Mucosa of rectum (tissue), 2 donors: ENCODE data around the gene ATXN1.

ENCODE experiments used
- H3K27ac ChIP-seq, 2 donors: one replicate each; pipeline ENCODE4 v1.7.0; 2013; ENCODE audit warnings: inconsistent platforms in 2 of 2, low read depth in 2 of 2, low read length in 2 of 2
- H3K27me3 ChIP-seq, 2 donors: one replicate each; pipeline ENCODE4 v1.7.0; 2013; ENCODE audit warnings: low read length in 2 of 2; ENCODE audit not compliant: control insufficient read depth in 2 of 2, insufficient read depth in 2 of 2
- H3K36me3 ChIP-seq, 2 donors: one replicate each; pipeline ENCODE4 v1.7.0; 2013; ENCODE audit warnings: low read length in 2 of 2; ENCODE audit not compliant: control insufficient read depth in 2 of 2, insufficient read depth in 2 of 2
- H3K4me1 ChIP-seq, 2 donors: one replicate each; pipeline ENCODE4 v1.7.0; 2013; ENCODE audit warnings: low read length in 2 of 2, mild to moderate bottlenecking in 1 of 2; ENCODE audit not compliant: control insufficient read depth in 2 of 2, insufficient read depth in 2 of 2
- H3K4me3 ChIP-seq, 2 donors: one replicate each; pipeline ENCODE4 v1.7.0; 2013; ENCODE audit warnings: low read length in 2 of 2
- H3K9ac ChIP-seq, 2 donors: one replicate each; pipeline ENCODE4 v1.7.0; 2013; ENCODE audit warnings: low read length in 2 of 2, low read depth in 1 of 2, mild to moderate bottlenecking in 1 of 2
- H3K9me3 ChIP-seq, 2 donors: one replicate each; pipeline ENCODE4 v1.7.0; 2013; ENCODE audit warnings: low read length in 2 of 2; ENCODE audit not compliant: control insufficient read depth in 2 of 2
- donor health status: healthy.
- donor health status: Normal muscosa, but diverticular disease.

The ATXN1 gene

DNA sequence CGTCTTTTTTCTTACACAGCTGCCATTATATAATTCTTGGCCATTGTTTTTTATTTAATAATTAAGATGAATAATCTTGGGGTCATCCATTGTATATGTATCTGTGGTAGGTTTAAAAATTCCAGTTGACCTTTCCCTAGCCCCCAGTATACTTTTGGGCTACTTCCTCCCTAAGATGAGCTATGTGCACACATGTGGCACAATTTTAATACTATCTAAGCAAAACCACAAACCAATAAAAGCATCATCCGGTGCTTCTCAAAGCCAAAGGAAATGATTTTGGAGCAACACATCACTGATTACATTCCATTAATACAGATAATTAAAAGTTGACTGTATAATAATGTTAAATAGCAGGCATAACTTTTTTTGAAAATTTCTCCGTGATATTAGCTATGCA is 161.2 kb downstream of the ATXN1 start:
- no peak overlapping the region for H3K27ac ChIP-seq
- peaks cover 0 to 3% of the 10 kb centered on the region in 2 donors for H3K36me3 ChIP-seq

DNA sequence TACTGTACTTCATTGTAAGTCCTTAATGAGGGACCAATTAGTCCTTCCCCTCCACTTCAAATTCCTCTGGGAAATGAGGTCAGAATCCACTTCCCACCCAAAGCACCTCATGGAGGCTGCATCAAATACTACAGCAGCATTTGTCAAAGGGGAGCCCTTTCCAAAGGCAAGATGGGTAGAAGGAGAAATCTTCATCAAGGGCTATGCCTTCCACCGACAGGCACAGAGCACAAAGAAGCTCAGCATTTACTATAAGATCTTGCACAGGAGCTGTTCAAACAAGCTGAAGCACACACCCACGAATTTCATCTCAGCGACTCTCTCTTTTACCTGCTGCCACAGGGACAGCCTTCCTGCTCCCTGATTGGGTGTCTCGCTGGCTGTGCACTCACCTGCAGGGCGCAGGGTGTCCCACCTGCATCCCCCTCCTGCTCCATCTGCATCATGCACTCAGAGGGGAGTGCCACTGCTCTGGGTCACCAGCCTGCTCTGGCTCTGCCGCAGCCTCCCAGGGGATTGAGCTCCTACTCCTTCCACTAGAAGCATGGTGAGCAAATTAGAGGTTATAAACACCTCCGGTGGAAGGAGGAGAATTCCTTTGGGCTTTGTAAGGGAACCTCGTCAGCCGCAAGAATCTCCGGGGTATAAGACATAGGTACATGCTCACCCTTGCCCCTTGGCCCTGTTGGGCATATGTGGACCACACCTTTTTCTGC is 164.5 kb downstream of the ATXN1 start:
- no peaks in the 10 kb centered on the region for H3K27me3 ChIP-seq
- H3K9me3 ChIP-seq, result no peaks in the 10 kb centered on the region
- H3K9ac ChIP-seq, result no peak overlapping the region
- no peak overlapping the region for H3K27ac ChIP-seq
- H3K4me1 ChIP-seq, result no peaks in the 10 kb centered on the region
- H3K36me3 ChIP-seq, result no peaks in the 10 kb centered on the region
- H3K4me3 ChIP-seq, result no peak overlapping the region

More for the DNA sequence above, 161.2 kb downstream of the ATXN1 start:
- Histone ChIP-seq H3K9me3 (no peaks in the 10 kb centered on the region), H3K27me3 (no peaks in the 10 kb centered on the region), H3K4me1 (no peaks in the 10 kb centered on the region), H3K9ac (no peak overlapping the region), H3K4me3 (no peak overlapping the region)

DNA sequence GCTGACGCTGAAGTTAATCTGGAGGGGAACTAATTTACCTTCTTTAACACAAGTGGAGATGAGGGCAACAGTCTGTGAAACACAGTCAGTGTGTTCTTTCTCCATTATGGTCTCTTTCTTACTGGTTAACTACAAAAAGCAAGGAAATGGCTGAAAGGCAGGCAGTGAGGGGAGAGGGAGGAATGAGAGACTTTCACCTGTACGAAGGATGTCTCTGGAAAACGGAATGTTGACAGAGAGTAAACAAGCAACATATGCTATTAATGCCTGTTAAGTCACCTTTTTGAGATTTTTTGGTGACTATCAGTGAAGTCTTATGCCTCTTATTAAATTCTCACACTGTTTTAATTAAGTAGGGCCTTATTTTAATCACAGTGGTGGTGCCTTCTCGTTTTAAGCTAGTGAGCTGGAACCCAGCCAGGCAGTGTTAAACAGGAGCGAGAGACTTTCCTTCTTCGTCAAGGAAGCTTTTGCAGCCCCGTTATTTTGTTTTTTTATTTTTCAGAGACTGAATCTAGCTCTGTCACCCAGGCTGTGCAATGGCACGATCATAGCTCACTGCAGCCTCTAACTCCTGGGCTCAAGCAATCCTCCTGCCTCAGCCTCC is 165.6 kb downstream of the ATXN1 start:
- Histone ChIP-seq H3K36me3 (no peaks in the 10 kb centered on the region), H3K9me3 (no peaks in the 10 kb centered on the region), H3K4me3 (no peak overlapping the region), H3K4me1 (no peaks in the 10 kb centered on the region), H3K27ac (no peak overlapping the region), H3K9ac (no peak overlapping the region), H3K27me3 (no peaks in the 10 kb centered on the region)

DNA sequence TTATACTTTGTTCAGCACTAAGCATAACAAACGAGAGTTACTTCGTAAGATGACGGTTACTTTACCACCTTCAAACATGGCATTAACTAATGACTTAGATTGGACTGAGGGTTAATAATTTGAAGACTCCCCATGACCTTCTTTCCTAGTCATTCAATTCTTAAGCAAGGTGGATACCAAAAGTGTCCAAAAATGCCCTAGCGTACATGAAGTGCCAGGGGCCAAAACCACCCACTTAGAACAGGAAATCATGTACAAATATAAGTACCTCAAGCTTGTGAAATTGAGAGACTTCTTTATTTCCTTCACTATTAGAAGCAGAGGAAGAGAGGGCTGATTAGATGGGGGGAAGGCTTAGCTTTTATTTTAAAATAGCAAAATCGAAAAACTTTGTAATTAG is 166.4 kb downstream of the ATXN1 start:
- H3K9me3 ChIP-seq, result no peaks in the 10 kb centered on the region

DNA sequence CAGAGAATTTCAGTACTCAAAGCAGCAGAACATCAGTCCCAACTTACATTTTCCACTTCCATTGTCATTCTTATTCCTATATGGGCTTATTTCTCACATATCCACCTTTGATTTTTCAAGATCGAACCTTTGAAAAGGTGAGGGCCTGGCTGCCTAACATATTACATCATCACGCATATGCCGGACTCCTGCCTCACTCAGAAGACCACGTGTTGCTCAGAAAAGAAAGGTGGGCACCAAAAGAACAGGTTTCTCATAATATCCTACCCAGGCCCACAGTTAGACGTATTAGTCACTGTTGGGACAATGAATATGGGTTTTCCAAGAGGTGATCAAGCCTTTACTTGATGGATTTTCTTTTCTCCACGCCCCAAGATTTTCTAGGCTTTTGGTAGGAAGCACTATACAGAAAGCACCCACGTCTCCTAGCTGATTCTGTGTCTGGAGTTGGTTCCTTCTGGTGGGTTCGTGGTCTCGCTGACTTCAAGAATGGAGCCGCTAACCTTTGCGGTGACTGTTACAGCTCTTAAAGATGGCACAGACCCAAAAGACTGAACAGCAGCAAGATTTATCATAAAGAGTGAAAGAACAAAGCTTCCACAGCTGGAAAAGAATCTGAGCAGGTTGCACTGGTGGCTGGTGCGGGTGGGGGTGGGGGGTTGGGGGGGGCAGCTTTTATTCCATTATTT is 168.9 kb downstream of the ATXN1 start:
- Histone ChIP-seq H3K4me1 (no peaks in the 10 kb centered on the region), H3K36me3 (no peaks in the 10 kb centered on the region), H3K4me3 (no peak overlapping the region), H3K9ac (no peak overlapping the region), H3K27ac (no peak overlapping the region), H3K27me3 (no peaks in the 10 kb centered on the region), H3K9me3 (no peaks in the 10 kb centered on the region)

More for the DNA sequence above, 166.4 kb downstream of the ATXN1 start:
- Histone ChIP-seq H3K36me3 (no peaks in the 10 kb centered on the region), H3K27me3 (no peaks in the 10 kb centered on the region), H3K4me1 (no peaks in the 10 kb centered on the region), H3K27ac (no peak overlapping the region), H3K4me3 (no peak overlapping the region), H3K9ac (no peak overlapping the region)

DNA sequence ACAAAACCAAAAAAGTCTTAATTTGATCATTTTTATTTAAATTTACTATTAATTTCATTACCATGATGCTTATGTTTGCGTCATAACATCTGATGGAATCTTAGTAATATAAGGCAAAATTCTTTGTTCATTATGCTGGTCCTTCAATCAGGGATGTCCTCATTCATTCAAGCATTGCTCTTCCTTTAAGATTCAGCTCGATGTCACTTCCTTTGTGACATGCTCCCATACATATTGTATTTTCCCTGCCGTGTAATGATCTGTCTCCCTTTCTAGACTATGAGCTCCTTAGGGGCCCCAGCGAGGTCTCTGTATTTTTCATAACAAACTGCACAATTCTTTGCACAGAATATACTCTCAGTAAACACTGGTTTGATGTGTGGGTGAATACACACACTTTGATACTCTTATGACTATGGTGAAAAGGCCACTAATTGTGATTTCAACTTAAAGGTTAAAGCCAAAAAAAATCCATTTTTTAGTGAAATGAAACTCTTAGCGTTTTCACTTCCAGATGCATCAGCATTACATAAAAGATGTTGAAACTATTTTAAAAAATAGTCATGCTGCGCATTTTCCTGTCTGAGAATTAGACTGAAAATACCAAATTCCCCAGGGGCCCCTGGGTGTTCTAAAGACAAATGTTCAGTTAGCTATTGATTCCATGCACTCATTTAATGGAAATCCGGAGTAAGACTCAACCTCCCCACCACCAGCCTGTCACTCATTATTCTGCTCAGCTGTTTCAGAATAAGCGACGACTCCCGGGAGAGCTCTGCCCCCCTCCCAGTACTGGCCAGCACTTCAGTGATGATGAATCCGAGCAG is 169.7 kb downstream of the ATXN1 start:
- Histone ChIP-seq H3K27ac (no peak overlapping the region), H3K27me3 (no peaks in the 10 kb centered on the region), H3K36me3 (no peaks in the 10 kb centered on the region), H3K4me1 (no peaks in the 10 kb centered on the region), H3K4me3 (no peak overlapping the region), H3K9ac (no peak overlapping the region), H3K9me3 (no peaks in the 10 kb centered on the region)

DNA sequence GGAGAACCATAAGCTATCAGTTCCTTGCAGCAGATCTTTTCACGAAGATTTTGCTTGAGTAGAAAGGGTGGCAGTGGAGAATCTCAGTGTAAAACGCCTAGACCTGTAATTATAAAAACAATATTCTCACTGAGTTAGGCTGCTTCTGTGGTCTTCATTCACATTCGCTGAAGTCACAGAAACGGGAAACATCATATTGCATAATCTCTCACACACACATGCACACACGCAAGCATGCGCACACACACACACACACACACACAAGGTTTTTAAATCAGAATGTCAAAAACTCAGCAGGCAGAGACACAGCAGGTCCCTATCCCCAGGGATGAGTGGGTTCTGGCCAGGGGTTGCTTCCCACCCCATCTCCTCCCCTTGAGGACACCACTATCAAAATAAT is 175.5 kb downstream of the ATXN1 start:
- H3K4me3 ChIP-seq, result no peak overlapping the region
- no peaks in the 10 kb centered on the region for H3K27me3 ChIP-seq

DNA sequence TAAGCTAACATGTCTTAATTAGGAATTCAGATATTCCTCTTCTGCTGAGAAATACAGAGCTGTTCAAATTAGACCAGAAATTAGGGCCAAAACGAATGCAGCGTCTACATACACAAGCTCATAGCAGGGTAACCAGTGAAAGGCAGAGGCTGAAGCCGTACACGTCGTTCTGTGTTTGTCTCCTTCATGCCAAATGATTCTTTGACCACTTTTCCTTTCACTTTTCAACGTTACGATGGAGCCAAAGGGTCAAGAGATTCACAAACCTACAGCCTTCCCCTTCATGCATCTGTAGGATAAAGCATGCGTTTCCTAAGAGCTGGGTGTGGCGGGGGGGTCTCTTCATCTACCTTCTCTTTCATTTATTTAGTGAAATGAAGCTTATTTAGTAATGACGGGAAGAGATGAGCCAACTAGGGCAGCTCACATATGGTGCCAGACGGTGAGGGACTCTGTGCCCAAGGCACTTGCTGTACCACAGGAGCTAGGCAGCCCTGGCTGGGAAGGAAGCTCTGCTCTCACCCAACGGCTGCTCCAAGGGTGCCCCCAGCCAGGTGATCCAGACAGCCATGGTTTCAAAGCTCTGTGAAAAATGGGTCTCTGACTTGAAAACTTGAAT is 178.0 kb downstream of the ATXN1 start:
- H3K9ac ChIP-seq, result no peak overlapping the region
- H3K27ac ChIP-seq, result no peak overlapping the region
- H3K4me3 ChIP-seq, result peak overlapping the region; percentile 9 to 63
- H3K4me1 ChIP-seq, result no peaks in the 10 kb centered on the region
- H3K9me3 ChIP-seq, result no peaks in the 10 kb centered on the region
- H3K27me3 ChIP-seq, result no peaks in the 10 kb centered on the region
- H3K36me3 ChIP-seq, result peaks cover 0 to 3% of the 10 kb centered on the region in 2 donors

More for the DNA sequence above, 175.5 kb downstream of the ATXN1 start:
- Histone ChIP-seq H3K36me3 (peaks cover 0 to 3% of the 10 kb centered on the region in 2 donors), H3K9me3 (no peaks in the 10 kb centered on the region), H3K9ac (no peak overlapping the region), H3K4me1 (no peaks in the 10 kb centered on the region), H3K27ac (no peak overlapping the region)

DNA sequence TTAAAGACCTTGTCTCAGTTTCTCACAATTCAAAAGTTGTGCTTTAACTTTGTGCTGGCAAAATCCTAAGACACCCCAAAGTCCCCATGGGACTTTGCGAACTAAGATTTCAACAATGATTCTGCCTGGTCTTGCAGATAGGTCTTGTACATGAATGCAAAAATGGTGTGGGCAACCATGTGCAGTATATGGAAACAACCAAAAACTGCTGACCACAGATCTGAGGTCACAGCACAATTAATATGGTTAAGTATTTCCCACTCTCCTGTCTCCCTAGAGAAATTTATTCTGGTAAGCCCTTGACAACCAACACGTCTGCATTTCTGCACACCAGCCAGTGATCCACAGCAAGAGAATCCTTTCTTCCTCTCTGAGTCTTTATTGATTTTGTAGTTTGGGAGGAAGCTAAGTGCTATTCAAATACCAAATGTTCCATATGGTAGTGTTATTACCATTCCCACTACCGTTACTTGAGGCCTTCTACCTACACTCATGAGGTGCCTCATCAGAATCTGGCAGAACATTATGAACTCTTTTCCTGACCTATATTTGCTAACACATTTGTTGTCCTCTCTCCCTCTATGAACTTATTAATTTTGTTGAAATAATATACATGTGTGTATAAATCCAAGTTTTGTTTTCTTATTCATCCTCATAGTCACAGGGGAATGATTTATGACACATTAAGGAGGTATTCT is 178.7 kb downstream of the ATXN1 start:
- Histone ChIP-seq H3K36me3 (peaks cover 0 to 3% of the 10 kb centered on the region in 2 donors), H3K9ac (no peak overlapping the region), H3K27me3 (no peaks in the 10 kb centered on the region), H3K9me3 (no peaks in the 10 kb centered on the region), H3K4me3 (peak overlapping the region in 1 of 2 donors; percentile 63), H3K27ac (no peak overlapping the region), H3K4me1 (no peaks in the 10 kb centered on the region)
